Calu3 (cell line): ENCODE measurements around the gene NTM. TPM values are rescaled to one million over a fixed set of nuclear protein-coding genes. Genes with fewer than 3 reads are reported as not detected.

ENCODE experiments used
- BruUV-seq: library from RNA; stranded (reverse); fragments of 400-500 nt; replicated peaks from 2 replicates; lab custom pipeline; 2021; lab: Mats Ljungman, UMichigan
- CTCF ChIA-PET: fragments of 300-600 bp; sonication (Branson Sonifier 250); formaldehyde crosslinking; loops from one replicate; lab custom pipeline; 2022; ENCODE audit warnings: antibody characterized with exemption; lab: Charles Lee
- DNase-seq: peaks from one replicate; pipeline ENCODE4 v3.0.0; 2022
- H3K27ac Mint-ChIP-seq: one replicate; pipeline ENCODE4 v1.8.0; 2022; ENCODE audit warnings: mixed read lengths; ENCODE audit not compliant: unreplicated experiment
- H3K27me3 Mint-ChIP-seq: one replicate; pipeline ENCODE4 v1.8.0; 2022; ENCODE audit warnings: mixed read lengths; ENCODE audit not compliant: unreplicated experiment
- H3K36me3 Mint-ChIP-seq: one replicate; pipeline ENCODE4 v1.8.0; 2022; ENCODE audit warnings: mild to moderate bottlenecking, moderate library complexity, mixed read lengths; ENCODE audit not compliant: insufficient read depth, unreplicated experiment
- H3K4me1 Mint-ChIP-seq: one replicate; pipeline ENCODE4 v1.8.0; 2022; ENCODE audit warnings: mild to moderate bottlenecking, low read depth, mixed read lengths; ENCODE audit not compliant: unreplicated experiment
- H3K4me3 Mint-ChIP-seq: one replicate; pipeline ENCODE4 v1.8.0; 2022; ENCODE audit warnings: mild to moderate bottlenecking, low read depth, moderate library complexity, mixed read lengths; ENCODE audit not compliant: unreplicated experiment
- H3K9me3 Mint-ChIP-seq: one replicate; pipeline ENCODE4 v1.8.0; 2022; ENCODE audit warnings: low read depth, mixed read lengths; ENCODE audit not compliant: unreplicated experiment
- CTCF ChIP-seq: fragments of 200-600 bp; IDR thresholded peaks from one replicate; pipeline ENCODE4 v1.8.0; 2022; ENCODE audit warnings: antibody characterized with exemption; ENCODE audit not compliant: unreplicated experiment
- intact Hi-C: fragments of 100-400 bp; cut with micrococcal nuclease; formaldehyde crosslinking; loops from one replicate; pipeline ENCODE4 v1.10.0; 2022; ENCODE audit not compliant: unreplicated experiment
- total RNA-seq: library from RNA; stranded (reverse); gene quantifications from 2 replicates; pipeline ENCODE4 v1.2.3, GENCODE V29; 2022

NTM gene
- total RNA-seq, 1 experiment from 2014 or later, result not detected

DNA sequence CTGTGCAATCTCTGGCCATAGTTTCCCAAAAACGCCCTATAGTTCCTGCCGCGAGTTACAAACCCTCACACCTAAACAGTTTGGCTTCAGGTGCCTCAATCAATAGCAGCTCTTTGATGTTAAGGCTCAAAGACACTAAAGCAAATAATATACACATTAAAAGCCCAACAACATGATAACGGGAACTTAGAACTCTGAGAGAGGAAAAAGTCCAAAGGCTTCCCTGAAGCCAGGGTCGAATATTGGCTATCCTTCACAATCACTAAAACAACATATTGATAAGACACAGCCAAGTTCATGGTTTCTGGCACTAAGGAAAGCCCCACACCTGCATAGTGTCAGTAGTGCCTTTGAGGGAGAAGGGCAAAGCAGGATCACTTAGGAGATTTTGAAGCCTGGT lies 54.9 kb downstream of the NTM start:
- no TSS peak for BruUV-seq
- Mint-ChIP-seq H3K27me3 (no peaks in the 10 kb centered on the region), H3K36me3 (no peaks in the 10 kb centered on the region), H3K9me3 (peaks cover 13% of the 10 kb centered on the region), H3K4me3 (no peak overlapping the region), H3K27ac (no peak overlapping the region), H3K4me1 (no peaks in the 10 kb centered on the region)
- no peak for DNase-seq
- intact Hi-C loops, result no loop called here
- CTCF ChIA-PET, result no interaction called here
- no peak for TF ChIP-seq CTCF

- no peaks in the 10 kb centered on the region for H3K4me1 Mint-ChIP-seq
- BruUV-seq, result no TSS peak
These were observed 58.4 kb downstream of the NTM start for GRCh38 chr11:131428853-131429252.

GRCh38 chr11:131430473-131431208 lies 60.2 kb downstream of the NTM start:
- intact Hi-C loops, result no loop called here
- no TSS peak for BruUV-seq
- H3K27me3 Mint-ChIP-seq, result no peaks in the 10 kb centered on the region
- TF ChIP-seq CTCF, result no peak
- no peak overlapping the region for H3K27ac Mint-ChIP-seq
- DNase-seq, result no peak
- no peak overlapping the region for H3K4me3 Mint-ChIP-seq
- H3K9me3 Mint-ChIP-seq, result peaks cover 10% of the 10 kb centered on the region
- H3K4me1 Mint-ChIP-seq, result no peaks in the 10 kb centered on the region
- H3K36me3 Mint-ChIP-seq, result no peaks in the 10 kb centered on the region
- CTCF ChIA-PET, result no interaction called here

More at GRCh38 chr11:131428853-131429252, 58.4 kb downstream of the NTM start:
- no peak for DNase-seq
- intact Hi-C loops, result no loop called here
- Mint-ChIP-seq H3K27me3 (no peaks in the 10 kb centered on the region), H3K36me3 (no peaks in the 10 kb centered on the region), H3K4me3 (no peak overlapping the region), H3K9me3 (peaks cover 12% of the 10 kb centered on the region), H3K27ac (no peak overlapping the region)
- TF ChIP-seq CTCF, result no peak
- CTCF ChIA-PET, result no interaction called here

DNA sequence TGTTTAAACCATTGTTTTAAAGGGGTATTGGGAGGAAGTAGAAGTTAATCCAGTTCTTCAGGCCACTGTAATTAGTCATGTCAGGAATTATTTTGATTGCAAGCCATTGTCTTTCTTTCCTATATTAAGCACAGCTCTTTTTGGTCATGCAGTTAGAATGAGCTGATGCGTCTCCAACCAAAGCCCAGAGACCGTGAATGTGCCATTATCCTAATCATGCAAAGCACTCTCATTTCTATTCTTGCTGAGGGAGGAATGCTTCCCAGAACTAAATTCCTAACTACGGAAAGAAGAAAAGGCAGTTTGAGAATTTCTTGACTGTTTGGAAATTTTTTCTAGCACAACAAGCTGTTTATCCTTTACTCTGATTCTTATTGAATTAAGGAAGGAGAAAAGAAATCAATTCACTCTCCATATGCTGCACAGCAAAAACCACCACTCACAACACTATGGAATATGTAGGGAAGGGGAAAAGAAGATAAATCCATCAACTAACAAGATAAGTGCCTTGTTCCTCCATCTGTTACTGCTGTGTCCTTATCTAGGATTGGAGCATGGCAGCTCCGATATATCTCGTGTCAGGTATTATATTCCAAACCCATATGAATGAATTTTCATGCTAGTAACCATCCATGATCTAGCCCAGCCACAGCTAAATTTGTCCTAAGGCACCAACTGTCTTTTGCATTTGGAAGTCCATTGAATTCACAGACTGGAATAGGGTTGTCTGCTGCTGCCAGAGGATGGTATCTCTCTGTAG lies 70.8 kb downstream of the NTM start:
- Mint-ChIP-seq H3K4me3 (no peak overlapping the region), H3K27me3 (no peaks in the 10 kb centered on the region), H3K36me3 (no peaks in the 10 kb centered on the region), H3K9me3 (peaks cover 33% of the 10 kb centered on the region), H3K4me1 (no peaks in the 10 kb centered on the region), H3K27ac (no peak overlapping the region)
- CTCF ChIA-PET, result no interaction called here
- BruUV-seq, result no TSS peak
- DNase-seq, result no peak
- no peak for TF ChIP-seq CTCF
- intact Hi-C loops, result no loop called here
